GM12872 (cell line): Measurements from ENCODE around the gene GIMAP7.

Source experiments
- CTCF ChIP-seq: IDR thresholded peaks from 3 replicates; pipeline ENCODE4 v1.5.1; 2011; ENCODE audit warnings: low read depth, mild to moderate bottlenecking, low read length, moderate library complexity; ENCODE audit not compliant: insufficient read depth

GIMAP7 gene

GRCh38 chr7:150476285-150476684, 38.4 kb upstream of the GIMAP7 start:
- TF ChIP-seq CTCF = no peak

GRCh38 chr7:150476819-150477631, 37.6 kb upstream of the GIMAP7 start:
- TF ChIP-seq CTCF = no peak

- TF ChIP-seq CTCF = no peak
Measured at GRCh38 chr7:150479023-150479716, 35.5 kb upstream of the GIMAP7 start.

GRCh38 chr7:150481186-150481920, 33.3 kb upstream of the GIMAP7 start:
- TF ChIP-seq CTCF = no peak

- TF ChIP-seq CTCF = no peak
Measured at GRCh38 chr7:150481922-150482321, 32.8 kb upstream of the GIMAP7 start.

GRCh38 chr7:150487625-150488024, 27.0 kb upstream of the GIMAP7 start:
- TF ChIP-seq CTCF = no peak

- TF ChIP-seq CTCF = no peak
Measured at GRCh38 chr7:150489782-150490181, 24.9 kb upstream of the GIMAP7 start.
